Ascending aorta (tissue), 2 donors: ENCODE measurements around the gene ZNF496. TPM values are rescaled to one million over a fixed set of nuclear protein-coding genes. Genes with fewer than 3 reads are reported as not detected.

Source experiments
- DNase-seq, 2 donors: peaks; one replicate each; pipeline ENCODE4 v3.0.0-alpha.2; 2019; ENCODE audit warnings: low spot score in 2 of 2
- H3K27ac ChIP-seq, 2 donors: fragments of 200-600 bp; sonication (generic); one replicate each; pipeline ENCODE4 v1.5.1; 2016 to 2017; ENCODE audit warnings: mild to moderate bottlenecking in 1 of 2
- H3K27me3 ChIP-seq: fragments of 200-600 bp; sonication (generic); one replicate; pipeline ENCODE4 v1.5.1; 2017
- H3K36me3 ChIP-seq, 2 donors: fragments of 200-600 bp; sonication (generic); one replicate each; pipeline ENCODE4 v1.5.1; 2016
- H3K4me1 ChIP-seq, 2 donors: fragments of 200-600 bp; sonication (generic); one replicate each; pipeline ENCODE4 v1.5.1; 2016 to 2017; ENCODE audit warnings: mild to moderate bottlenecking in 1 of 2
- H3K4me3 ChIP-seq, 2 donors: fragments of 200-600 bp; sonication (generic); one replicate each; pipeline ENCODE4 v1.5.1; 2016 to 2017; ENCODE audit warnings: mild to moderate bottlenecking in 1 of 2
- H3K9me3 ChIP-seq, 2 donors: fragments of 200-600 bp; sonication (generic); one replicate each; pipeline ENCODE4 v1.5.1; 2016
- intact Hi-C: fragments of 100-400 bp; cut with DNase I; formaldehyde crosslinking; loops from one replicate; pipeline ENCODE4 v1.15.1; 2023
- total RNA-seq: library from RNA; depleted of rRNA; stranded (reverse); fragments of >200 nt; gene quantifications from one replicate; pipeline ENCODE4 v1.1.0, GENCODE V29; 2016
- TF ChIP-seq, protein P1 (sequence below), 3 experiments: fragments of 200-600 bp in 2 of 3; fragments of 450-650 bp in 1 of 3; sonication (generic) in 2 of 3; IDR thresholded peaks; one replicate each; pipeline ENCODE4 v1.5.1; 2016 to 2019; ENCODE audit warnings: antibody characterized with exemption in 3 of 3, mild to moderate bottlenecking in 1 of 3, moderate library complexity in 1 of 3

ZNF496 gene
- total RNA-seq, 1 donor from 2014 or later, result 38.5 TPM

DNA sequence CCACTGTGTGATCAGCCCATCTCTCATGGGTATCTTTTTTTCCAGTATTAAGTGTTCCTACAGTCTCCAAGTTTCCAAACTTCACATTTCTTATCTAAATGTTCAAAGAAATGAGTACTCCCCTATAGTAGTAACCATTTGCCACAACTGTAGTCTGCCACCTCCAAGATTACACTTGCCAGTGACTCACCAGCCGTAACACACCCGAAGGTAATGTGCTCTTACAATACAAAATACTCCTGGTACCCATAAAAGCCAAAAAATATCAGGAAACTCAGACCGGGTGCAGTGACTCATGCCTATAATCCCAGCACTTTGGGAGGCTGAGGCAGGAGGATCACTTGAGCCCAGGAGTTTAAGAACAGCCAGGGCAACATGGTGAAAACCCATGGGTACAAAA, 20.5 kb upstream of the ZNF496 start:
- H3K27ac ChIP-seq, result no peak overlapping the region
- DNase-seq, result no peak
- TF ChIP-seq, protein P1, sequence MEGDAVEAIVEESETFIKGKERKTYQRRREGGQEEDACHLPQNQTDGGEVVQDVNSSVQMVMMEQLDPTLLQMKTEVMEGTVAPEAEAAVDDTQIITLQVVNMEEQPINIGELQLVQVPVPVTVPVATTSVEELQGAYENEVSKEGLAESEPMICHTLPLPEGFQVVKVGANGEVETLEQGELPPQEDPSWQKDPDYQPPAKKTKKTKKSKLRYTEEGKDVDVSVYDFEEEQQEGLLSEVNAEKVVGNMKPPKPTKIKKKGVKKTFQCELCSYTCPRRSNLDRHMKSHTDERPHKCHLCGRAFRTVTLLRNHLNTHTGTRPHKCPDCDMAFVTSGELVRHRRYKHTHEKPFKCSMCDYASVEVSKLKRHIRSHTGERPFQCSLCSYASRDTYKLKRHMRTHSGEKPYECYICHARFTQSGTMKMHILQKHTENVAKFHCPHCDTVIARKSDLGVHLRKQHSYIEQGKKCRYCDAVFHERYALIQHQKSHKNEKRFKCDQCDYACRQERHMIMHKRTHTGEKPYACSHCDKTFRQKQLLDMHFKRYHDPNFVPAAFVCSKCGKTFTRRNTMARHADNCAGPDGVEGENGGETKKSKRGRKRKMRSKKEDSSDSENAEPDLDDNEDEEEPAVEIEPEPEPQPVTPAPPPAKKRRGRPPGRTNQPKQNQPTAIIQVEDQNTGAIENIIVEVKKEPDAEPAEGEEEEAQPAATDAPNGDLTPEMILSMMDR (IDR thresholded peaks at IDR 0.05), result no peak
- no peaks in the 10 kb centered on the region for H3K36me3 ChIP-seq
- no peaks in the 10 kb centered on the region for H3K9me3 ChIP-seq
- no peak overlapping the region for H3K4me3 ChIP-seq
- intact Hi-C loops, result no loop called here
- no peaks in the 10 kb centered on the region for H3K27me3 ChIP-seq
- no peaks in the 10 kb centered on the region for H3K4me1 ChIP-seq

DNA sequence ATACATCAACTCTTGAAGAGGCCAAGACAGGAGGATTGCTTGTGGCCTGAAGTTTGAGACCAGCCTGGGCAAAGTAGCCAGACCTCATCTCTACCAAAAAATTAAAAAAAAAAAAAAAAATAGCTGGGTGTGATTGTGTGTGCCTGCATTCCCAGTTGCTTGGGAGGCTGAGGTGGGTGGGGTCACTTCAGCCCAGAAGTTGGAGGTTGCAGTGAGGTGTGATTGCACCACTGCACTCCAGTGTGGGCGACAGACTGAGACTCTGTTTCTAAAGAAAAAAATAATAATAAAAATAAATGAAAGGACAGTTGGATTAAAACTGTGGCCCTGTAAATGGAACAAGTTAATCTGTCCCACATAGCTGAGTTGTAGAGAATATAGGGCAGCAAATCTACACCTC, 18.9 kb upstream of the ZNF496 start:
- no peaks in the 10 kb centered on the region for H3K27me3 ChIP-seq
- H3K36me3 ChIP-seq, result no peaks in the 10 kb centered on the region
- no peak overlapping the region for H3K27ac ChIP-seq
- H3K4me1 ChIP-seq, result no peaks in the 10 kb centered on the region
- DNase-seq, result no peak
- TF ChIP-seq, protein P1 (IDR thresholded peaks at IDR 0.05), result no peak
- H3K9me3 ChIP-seq, result no peaks in the 10 kb centered on the region
- H3K4me3 ChIP-seq, result no peak overlapping the region
- intact Hi-C loops, result no loop called here

DNA sequence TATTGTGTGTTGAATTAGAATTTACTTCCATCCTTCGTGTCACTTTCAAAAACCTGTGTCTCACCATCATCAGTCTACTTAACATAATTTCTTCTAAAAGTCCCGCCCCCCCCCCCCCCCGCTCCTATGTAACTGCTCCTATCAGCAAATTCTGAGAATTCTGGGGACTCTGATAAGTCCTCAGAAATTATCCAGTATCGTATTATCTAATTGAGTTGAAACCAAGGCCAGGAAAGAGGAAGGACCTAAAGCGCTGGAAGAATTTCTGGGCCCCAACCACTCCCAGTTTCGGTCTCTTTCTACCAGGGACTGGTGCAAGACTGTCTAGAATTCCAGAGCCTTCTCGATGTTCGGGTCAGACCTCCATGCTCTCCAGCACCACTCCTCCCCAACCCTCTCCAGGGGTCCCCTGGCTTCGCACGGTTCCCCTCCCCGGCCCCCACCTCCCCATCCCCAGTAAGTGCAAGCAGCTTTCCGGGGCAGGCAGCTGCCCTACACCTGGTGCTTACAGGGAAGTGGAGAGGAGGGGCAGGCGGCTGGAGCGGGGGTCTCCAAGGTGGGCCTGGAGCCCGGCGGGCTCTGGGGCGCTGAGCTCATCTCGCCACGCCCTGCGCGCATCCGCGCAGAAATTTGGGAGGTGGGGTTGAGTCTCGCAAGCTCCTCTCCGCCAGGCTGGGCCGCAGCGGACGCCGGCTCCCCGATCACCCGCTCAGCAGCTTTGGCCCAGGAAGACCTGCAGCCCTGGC, 16.0 kb upstream of the ZNF496 start:
- intact Hi-C loops, result no loop called here
- no peak for DNase-seq
- H3K4me3 ChIP-seq, result peak overlapping the region in 1 of 2 donors; percentile 54

DNA sequence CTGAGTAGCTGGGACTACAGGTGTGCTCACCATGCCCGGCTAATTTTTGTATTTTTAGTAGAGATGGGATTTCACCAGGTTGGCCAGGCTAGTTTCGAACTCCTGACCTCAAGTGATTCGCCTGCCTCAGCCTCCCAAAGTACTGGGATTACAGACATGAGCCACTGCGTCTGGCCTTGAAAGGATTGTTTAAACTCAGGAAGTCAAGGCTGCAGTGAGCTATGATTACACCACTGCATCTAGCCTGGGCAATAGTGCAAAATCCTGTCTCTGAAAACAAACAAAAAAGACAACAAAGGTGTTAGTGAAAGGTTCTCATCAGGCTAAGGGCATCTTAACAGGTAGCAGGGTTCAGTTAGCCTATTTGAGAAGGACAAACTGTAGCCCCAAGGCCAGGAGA, 14.2 kb upstream of the ZNF496 start:
- Histone ChIP-seq H3K4me1 (no peaks in the 10 kb centered on the region), H3K27ac (no peak overlapping the region), H3K36me3 (no peaks in the 10 kb centered on the region), H3K4me3 (no peak overlapping the region), H3K9me3 (no peaks in the 10 kb centered on the region), H3K27me3 (no peaks in the 10 kb centered on the region)
- intact Hi-C loops, result no loop called here
- TF ChIP-seq, protein P1 (IDR thresholded peaks at IDR 0.05), result no peak
- DNase-seq, result no peak

More for the DNA sequence above, 16.0 kb upstream of the ZNF496 start:
- Histone ChIP-seq H3K36me3 (no peaks in the 10 kb centered on the region), H3K9me3 (no peaks in the 10 kb centered on the region), H3K27me3 (no peaks in the 10 kb centered on the region), H3K27ac (no peak overlapping the region), H3K4me1 (no peaks in the 10 kb centered on the region)
- TF ChIP-seq, protein P1 (IDR thresholded peaks at IDR 0.05), result no peak

DNA sequence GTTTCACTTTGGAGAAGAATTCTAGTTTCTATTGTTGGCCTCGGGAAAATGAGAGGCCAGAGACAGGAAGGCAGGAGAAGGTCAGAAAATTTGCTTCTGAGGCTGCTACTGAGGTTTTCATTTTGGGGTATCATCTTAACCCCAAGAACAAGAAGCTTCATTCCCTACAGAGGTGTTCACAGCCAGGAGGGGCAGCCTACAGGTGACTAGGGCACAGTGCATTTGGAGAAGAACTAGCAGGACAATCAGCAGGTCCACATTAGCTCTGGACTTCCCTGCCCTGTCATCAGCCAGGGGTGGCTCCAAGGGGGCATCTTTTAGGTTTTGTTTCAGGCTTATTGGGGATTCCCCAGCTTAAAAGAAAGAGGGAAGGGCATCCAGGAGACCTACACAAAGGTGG, 12.1 kb upstream of the ZNF496 start:
- TF ChIP-seq, protein P1 (IDR thresholded peaks at IDR 0.05), result no peak
- no peak for DNase-seq
- no peaks in the 10 kb centered on the region for H3K36me3 ChIP-seq
- no peak overlapping the region for H3K27ac ChIP-seq
- no peaks in the 10 kb centered on the region for H3K9me3 ChIP-seq
- H3K4me3 ChIP-seq, result no peak overlapping the region
- intact Hi-C loops, result no loop called here
- no peaks in the 10 kb centered on the region for H3K4me1 ChIP-seq
- H3K27me3 ChIP-seq, result no peaks in the 10 kb centered on the region
